Adipose tissue (tissue), 3 donors: ENCODE data around the gene NR4A2. TPM values are rescaled to one million over a fixed set of nuclear protein-coding genes. Genes with fewer than 3 reads are reported as not detected.

Source experiments
- H3K27ac ChIP-seq: one replicate; pipeline ENCODE4 v1.5.1; 2013; ENCODE audit warnings: low read depth, low read length
- WGBS, 3 donors: extraction: QIAGEN DNeasy Blood & Tissue Kit; methylation state at CpG; one replicate each; pipeline ENCODE4 v1.1.7; 2013; 5-methylcytosine and 5-hydroxymethylcytosine counted together
- polyA plus RNA-seq, 3 donors: library from polyadenylated mRNA; stranded (reverse); fragments of 200-250 nt; gene quantifications; one replicate each; pipeline ENCODE4 v1.2.3, GENCODE V29; 2013
- donor health status: healthy with polysubstance abuse.
- donor health status: Bipolar disorder and iron deficiency.
- donor health status: healthy.

NR4A2 gene
- polyA plus RNA-seq, 3 donors: 4.0 to 93.8 (median 13.1) TPM

DNA sequence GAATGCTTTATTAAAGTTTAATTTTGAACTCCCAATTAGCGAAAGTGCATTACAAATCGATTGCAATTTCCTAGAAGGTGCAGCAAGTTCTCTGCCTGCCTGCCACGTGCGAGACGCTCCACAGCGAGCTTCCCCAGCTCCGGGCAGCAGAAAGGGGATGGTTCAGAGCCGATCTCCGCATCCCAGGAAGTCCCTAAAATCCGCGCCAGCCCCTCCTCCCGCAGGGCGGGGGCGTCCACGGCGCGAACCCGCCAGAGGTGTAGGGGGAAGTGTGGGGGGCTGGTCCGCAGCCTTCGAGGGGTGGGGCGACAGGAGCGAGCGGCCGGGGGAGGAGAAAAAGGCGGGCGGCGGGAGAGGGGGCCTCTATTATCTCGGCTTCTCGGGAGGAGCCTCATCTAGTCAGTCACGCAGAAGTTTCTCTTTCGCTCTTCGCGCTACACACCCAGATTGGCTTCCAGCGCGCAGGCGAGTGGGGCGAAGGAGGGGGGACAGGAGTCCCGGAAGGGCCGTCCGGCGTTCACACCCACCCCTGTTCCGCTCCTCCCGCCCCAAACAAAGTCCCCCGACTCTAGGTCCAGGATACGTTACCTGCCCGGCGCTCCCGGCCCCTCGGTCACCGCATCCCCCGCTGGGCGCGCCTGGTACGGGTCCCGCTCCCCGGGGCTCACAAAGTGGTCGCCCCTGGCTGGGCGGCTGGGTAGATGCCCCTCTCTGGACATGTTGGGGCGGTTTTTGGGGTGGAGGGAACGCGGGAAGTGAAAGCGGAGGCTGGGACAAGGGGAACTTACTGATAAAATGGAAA, 9.1 kb upstream of the NR4A2 start:
- peak overlapping the region; percentile 99 for H3K27ac ChIP-seq
- WGBS, 3 donors: 0 to 1% (median 1%) methylated on average over 49 to 62 of the region's 62 CpGs

GRCh38 chr2:156340804-156341451, 8.4 kb upstream of the NR4A2 start:
- 3 to 4% (median 4%) methylated on average over 15 of the region's 15 CpGs for WGBS, 3 donors
- H3K27ac ChIP-seq: no peak overlapping the region

GRCh38 chr2:156340377-156340776, 7.9 kb upstream of the NR4A2 start:
- H3K27ac ChIP-seq: no peak overlapping the region
- WGBS, 3 donors: 44 to 55% (median 51%) methylated on average over 1 of the region's 1 CpG

DNA sequence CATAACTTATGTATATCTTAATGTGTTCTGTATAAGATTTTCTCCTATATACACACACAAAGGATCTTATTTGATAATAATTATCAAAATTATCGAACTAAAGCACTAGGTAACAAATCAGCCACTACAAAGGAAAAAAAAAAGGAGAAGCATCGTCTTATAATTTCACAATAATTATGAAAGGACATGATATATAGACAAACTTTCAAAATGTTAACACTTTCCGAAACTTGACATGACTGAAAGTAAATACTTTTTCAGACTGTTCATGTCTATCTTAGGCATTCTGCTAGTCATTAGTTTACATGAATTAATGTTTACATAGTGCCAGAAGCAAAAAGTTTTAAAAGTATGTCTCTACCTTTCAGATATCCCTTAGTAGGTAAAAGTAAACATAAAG, 7.3 kb upstream of the NR4A2 start:
- WGBS, 3 donors: 43 to 56% (median 55%) methylated on average over 3 of the region's 3 CpGs
- H3K27ac ChIP-seq: no peak overlapping the region

- WGBS, 3 donors: 58 to 83% (median 69%) methylated on average over 5 of the region's 5 CpGs
- no peak overlapping the region for H3K27ac ChIP-seq
Measured at GRCh38 chr2:156339110-156339847, 6.8 kb upstream of the NR4A2 start.

DNA sequence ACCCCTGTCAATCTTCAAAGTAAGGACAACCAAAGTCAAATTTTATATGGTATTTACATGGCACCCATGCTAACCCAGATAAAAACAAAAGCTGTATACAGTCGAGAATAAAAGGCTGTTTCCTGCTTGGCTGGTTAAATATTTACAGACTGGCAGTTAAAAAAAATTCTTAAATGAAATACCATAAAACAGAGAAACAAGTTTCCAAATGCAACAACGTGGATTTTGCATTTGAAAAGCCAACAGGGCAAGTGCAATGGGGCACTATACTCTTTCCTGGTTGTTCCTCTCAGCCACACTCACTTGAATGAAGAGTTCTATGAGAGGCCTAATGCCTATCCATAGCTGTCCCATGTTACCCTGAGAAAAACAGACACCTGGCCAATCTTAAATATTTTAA, 6.1 kb upstream of the NR4A2 start:
- WGBS, 3 donors: 17 to 78% (median 69%) methylated on average over 2 of the region's 2 CpGs
- H3K27ac ChIP-seq: no peak overlapping the region

DNA sequence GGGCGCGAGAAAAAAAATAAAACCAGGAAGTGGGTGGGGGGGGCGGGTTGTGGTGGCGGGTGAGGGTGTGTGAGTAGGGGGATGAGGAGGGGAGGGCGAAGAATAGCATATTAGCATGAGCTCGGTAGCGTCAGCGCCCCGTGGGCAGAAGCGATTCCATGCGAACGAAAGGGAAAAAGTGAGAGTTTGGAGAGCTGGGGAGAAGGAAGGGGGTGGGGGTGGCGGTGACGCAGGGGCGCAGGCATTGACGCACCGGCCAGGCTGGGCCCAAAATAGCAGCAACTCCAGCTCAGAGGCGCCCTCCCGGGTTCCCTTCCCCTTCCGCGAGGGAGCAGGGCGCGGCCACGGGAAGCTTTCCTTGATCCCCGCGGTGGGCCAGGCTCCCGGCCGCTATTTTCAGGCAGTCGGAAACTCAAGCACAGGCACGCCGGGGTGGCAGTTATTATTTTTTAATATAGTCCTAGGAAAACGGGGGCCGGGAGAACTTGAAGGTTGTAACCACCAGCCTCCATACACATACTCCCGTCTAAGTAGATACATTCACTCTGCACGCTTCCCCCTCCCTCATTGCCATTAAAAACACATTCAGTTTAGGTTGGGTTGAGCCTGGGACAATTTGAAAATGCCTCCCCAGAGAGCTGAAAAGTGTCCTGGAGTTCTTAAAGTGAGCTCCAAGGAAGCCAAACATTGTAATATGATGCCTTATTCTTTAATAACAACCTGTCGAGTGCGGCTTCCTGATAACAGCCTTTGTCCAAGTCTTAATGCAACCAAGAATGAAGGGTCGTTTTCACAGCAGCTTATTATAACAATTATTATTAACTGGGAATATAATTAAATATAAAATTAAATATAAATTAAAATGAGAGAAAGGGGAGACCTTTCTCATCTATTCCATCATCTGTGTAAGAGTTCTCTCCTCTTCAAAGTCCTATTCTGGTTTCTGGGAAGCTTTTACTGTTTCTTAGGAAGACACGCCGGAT, 2.3 kb upstream of the NR4A2 start:
- H3K27ac ChIP-seq: peak overlapping the region; percentile 82

GRCh38 chr2:156333951-156334495, 1.5 kb upstream of the NR4A2 start:
- H3K27ac ChIP-seq: peak overlapping the region; percentile 82
- 0% methylated on average over 46 to 48 of the region's 48 CpGs for WGBS, 3 donors

More for the DNA sequence above, 2.3 kb upstream of the NR4A2 start:
- WGBS, 3 donors: 1 to 2% (median 1%) methylated on average over 39 to 40 of the region's 40 CpGs

DNA sequence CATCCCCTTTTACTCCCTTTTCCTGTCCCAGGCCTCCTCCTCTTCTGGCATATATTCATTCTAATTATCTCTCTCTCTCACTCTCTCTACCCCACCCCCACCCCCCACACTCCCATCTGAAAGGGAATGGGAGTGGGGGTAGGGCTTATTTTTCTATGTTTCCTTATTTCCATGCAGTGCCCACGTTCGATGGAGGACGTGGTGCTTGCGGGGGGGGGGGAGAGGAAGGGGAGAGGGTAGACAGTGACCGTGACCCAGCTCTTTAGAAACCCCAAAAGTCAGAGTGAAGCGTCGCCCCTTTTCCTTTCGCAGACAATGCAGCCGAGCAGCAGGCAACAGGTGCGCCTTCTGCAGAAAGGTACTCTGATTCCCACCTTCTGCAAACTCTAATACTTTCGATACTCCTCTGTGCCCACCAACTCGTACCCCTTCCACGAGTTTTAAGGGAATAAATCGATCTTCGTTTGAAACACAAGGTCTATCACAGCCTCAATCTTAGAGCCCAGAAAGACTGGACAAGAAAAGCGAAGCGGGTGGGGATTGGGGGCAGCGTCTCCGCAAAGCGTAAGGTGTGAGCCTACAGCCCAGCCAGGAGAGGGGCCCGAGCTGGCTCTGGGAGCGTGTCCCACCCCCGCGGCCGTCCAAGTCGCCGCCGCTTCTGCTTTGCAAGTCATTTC, 891 bp upstream of the NR4A2 start:
- 0% methylated on average over 26 to 28 of the region's 28 CpGs for WGBS, 3 donors
- peak overlapping the region; percentile 82 for H3K27ac ChIP-seq

DNA sequence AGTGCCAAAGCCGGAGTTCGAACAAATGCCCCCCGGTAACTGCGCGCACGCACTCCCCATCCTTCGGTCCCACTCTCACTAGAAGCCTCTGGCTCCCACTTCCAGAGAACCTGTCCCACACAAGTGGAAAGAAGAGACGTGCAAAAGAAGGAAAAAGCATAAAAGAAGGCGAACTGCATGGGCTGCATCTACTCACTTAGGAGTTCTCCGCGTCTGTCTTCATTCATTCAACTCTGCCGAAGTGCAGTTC, 312 bp downstream of the NR4A2 start:
- H3K27ac ChIP-seq: no peak overlapping the region
- 0 to 1% (median 0%) methylated on average over 12 of the region's 12 CpGs for WGBS, 3 donors

DNA sequence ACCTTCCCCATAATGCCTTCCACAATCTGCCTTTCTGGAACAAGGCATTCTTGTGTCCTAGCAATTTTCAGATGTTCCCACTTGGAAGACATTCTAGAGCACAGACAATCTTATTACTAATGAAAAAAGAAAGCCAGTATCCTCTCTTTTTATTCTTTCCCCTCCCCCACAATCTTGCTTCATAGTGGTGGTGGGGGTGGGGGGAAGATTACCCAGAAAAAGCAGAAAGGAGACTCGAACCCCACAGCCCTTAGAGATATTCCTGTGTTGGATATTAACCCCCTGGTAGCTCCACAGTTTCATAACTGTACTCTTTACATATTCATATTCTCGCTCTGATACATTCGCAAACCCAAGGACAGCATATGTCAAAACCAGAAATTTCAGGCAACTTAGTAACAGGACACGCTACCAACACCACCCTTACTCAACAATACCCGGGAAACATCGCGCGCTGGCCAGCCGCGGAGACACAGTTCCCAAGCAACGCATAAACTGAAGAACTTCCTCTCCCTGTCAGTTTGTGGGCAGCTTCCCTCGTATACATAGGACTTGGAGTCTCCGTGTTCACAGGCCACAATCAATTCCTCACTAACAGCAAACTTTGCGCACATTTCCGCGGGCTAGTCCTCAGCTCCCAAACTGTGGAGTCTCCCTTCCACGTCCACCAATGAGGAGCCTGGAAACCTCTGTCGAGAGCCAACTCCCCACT, 793 bp downstream of the NR4A2 start:
- 0 to 2% (median 1%) methylated on average over 18 of the region's 18 CpGs for WGBS, 3 donors
- H3K27ac ChIP-seq: no peak overlapping the region

DNA sequence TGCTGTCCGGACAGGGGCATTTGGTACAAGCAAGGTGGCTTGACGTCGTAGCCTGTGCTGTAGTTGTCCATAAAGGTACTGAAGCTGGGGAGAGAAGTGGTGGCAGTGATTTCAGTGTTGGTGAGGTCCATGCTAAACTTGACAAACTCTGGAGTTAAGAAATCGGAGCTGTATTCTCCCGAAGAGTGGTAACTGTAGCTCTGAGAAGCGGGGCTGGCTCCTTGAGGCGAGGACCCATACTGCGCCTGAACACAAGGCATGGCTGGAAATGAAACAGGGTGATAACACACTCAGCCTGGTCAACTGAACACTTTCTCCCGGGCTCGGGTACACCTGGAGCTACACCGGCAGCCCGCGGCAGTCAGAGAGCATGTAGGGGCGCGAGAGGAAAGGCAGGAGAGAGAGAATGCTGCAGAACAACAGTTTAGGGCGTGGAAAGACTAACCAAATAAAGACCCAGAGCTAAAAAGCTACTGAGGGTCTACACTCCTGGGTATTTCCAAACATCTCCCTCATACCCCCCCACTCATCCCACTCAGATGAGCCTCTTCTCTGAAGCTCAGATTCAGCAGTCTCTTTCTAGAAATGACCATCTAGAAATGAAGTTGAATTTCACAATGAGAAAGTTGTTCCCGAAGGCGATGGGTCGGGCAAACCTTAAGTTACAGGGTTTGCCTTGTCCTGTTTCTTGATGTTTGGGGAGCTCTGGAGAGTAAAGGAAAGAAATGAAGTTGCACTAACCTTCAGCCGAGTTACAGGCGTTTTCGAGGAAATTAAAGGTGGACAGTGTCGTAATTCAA, 2.4 kb downstream of the NR4A2 start:
- H3K27ac ChIP-seq: no peak overlapping the region
- WGBS, 3 donors: 47 to 65% (median 49%) methylated on average over 23 of the region's 23 CpGs

GRCh38 chr2:156329031-156329926, 3.2 kb downstream of the NR4A2 start:
- WGBS, 3 donors: 29 to 42% (median 37%) methylated on average over 62 to 64 of the region's 64 CpGs
- no peak overlapping the region for H3K27ac ChIP-seq

GRCh38 chr2:156327835-156328695, 4.5 kb downstream of the NR4A2 start:
- WGBS, 3 donors: 67 to 82% (median 69%) methylated on average over 38 of the region's 38 CpGs
- no peak overlapping the region for H3K27ac ChIP-seq
